ENCODE measurements around the gene ISG20.
"Not testable (repeated sequence)": the region's sequence is repeated elsewhere in the genome, so short reads cannot be mapped to it uniquely, and the experiment has no call there.

Gene ISG20

GRCh38 chr15:88636050-88636449 is 2.8 kb upstream of the ISG20 start:
- DNase-seq (ENCODE audit: low read depth in 2 of 3, low spot score in 1 of 3), result no peak

- DNase-seq (ENCODE audit: low read depth in 2 of 3, low spot score in 1 of 3), result no peak
These were observed 2.2 kb upstream of the ISG20 start for GRCh38 chr15:88636654-88637053.

- DNase-seq (ENCODE audit: low read depth in 2 of 3, low spot score in 1 of 3), result no peak
These were observed 1.4 kb upstream of the ISG20 start for GRCh38 chr15:88637436-88637835.

- DNase-seq (ENCODE audit: low read depth in 2 of 3, low spot score in 1 of 3), result no peak
These were observed 783 bp upstream of the ISG20 start for GRCh38 chr15:88637841-88638625.

GRCh38 chr15:88641959-88642452 is 3.2 kb downstream of the ISG20 start:
- DNase-seq (ENCODE audit: low read depth in 2 of 3, low spot score in 1 of 3), result no peak

GRCh38 chr15:88642514-88642913 is 3.7 kb downstream of the ISG20 start:
- not testable (repeated sequence) for DNase-seq (ENCODE audit: low read depth in 2 of 3, low spot score in 1 of 3)

- DNase-seq (ENCODE audit: low read depth in 2 of 3, low spot score in 1 of 3), result no peak
These were observed 5.9 kb downstream of the ISG20 start for GRCh38 chr15:88644741-88645140.

GRCh38 chr15:88645171-88646087 is 6.6 kb downstream of the ISG20 start:
- no peak for DNase-seq (ENCODE audit: low read depth in 2 of 3, low spot score in 1 of 3)

GRCh38 chr15:88646088-88646405 is 7.2 kb downstream of the ISG20 start:
- DNase-seq (ENCODE audit: low read depth in 2 of 3, low spot score in 1 of 3), result no peak

- no peak for DNase-seq (ENCODE audit: low read depth in 2 of 3, low spot score in 1 of 3)
These were observed 8.1 kb downstream of the ISG20 start for GRCh38 chr15:88646951-88647350.

- DNase-seq (ENCODE audit: low read depth in 2 of 3, low spot score in 1 of 3), result no peak
These were observed 8.7 kb downstream of the ISG20 start for GRCh38 chr15:88647351-88648105.

- no peak for DNase-seq (ENCODE audit: low read depth in 2 of 3, low spot score in 1 of 3)
These were observed 9.8 kb downstream of the ISG20 start for GRCh38 chr15:88648357-88649214.

GRCh38 chr15:88649286-88649733 is 10.5 kb downstream of the ISG20 start:
- DNase-seq (ENCODE audit: low read depth in 2 of 3, low spot score in 1 of 3), result peak; percentile 62 to 76 (median 67)

- DNase-seq (ENCODE audit: low read depth in 2 of 3, low spot score in 1 of 3), result no peak
These were observed 11.1 kb downstream of the ISG20 start for GRCh38 chr15:88649753-88650551.

- no peak for DNase-seq (ENCODE audit: low read depth in 2 of 3, low spot score in 1 of 3)
These were observed 11.7 kb downstream of the ISG20 start for GRCh38 chr15:88650556-88650955.

GRCh38 chr15:88651136-88651732 is 12.4 kb downstream of the ISG20 start:
- no peak for DNase-seq (ENCODE audit: low read depth in 2 of 3, low spot score in 1 of 3)

GRCh38 chr15:88651971-88652370 is 13.2 kb downstream of the ISG20 start:
- no peak for DNase-seq (ENCODE audit: low read depth in 2 of 3, low spot score in 1 of 3)

- no peak for DNase-seq (ENCODE audit: low read depth in 2 of 3, low spot score in 1 of 3)
These were observed 13.8 kb downstream of the ISG20 start for GRCh38 chr15:88652456-88653199.

All from stimulated activated CD4-positive, alpha-beta T cell treated with anti-CD3 and anti-CD28 coated beads, Interleukin-12 subunit alpha, Interleukin-12 subunit beta, amount 100 ng/mL, for 48 hours (primary cell).